Muscle layer of colon (tissue), 2 donors: ENCODE results near the gene MYO1D.

ENCODE experiments used
- H3K27ac ChIP-seq: one replicate; pipeline ENCODE4 v1.7.0; 2013; ENCODE audit warnings: low read depth, mild to moderate bottlenecking, low read length, moderate library complexity
- H3K27me3 ChIP-seq, 2 donors: one replicate each; pipeline ENCODE4 v1.7.0; 2013; ENCODE audit warnings: low read length in 2 of 2, mild to moderate bottlenecking in 2 of 2; ENCODE audit not compliant: insufficient read depth in 2 of 2, control insufficient read depth in 1 of 2
- H3K36me3 ChIP-seq: one replicate; pipeline ENCODE4 v1.7.0; 2013; ENCODE audit warnings: mild to moderate bottlenecking, low read length; ENCODE audit not compliant: insufficient read depth
- H3K4me1 ChIP-seq: one replicate; pipeline ENCODE4 v1.7.0; 2013; ENCODE audit warnings: mild to moderate bottlenecking, low read length; ENCODE audit not compliant: insufficient read depth
- H3K4me3 ChIP-seq, 2 donors: one replicate each; pipeline ENCODE4 v1.7.0; 2013; ENCODE audit warnings: low read length in 2 of 2, low read depth in 1 of 2, mild to moderate bottlenecking in 1 of 2, moderate library complexity in 1 of 2
- H3K9ac ChIP-seq: one replicate; pipeline ENCODE4 v1.7.0; 2013; ENCODE audit warnings: low read length
- H3K9me3 ChIP-seq: one replicate; pipeline ENCODE4 v1.7.0; 2013; ENCODE audit warnings: mild to moderate bottlenecking, low read length
- donor health status: abdominal sarcoma.
- donor health status: Adenocarcinoma of cecum.

Gene MYO1D

GRCh38 chr17:32492648-32493289 is 384.2 kb downstream of the MYO1D start:
- Histone ChIP-seq H3K36me3 (no peaks in the 10 kb centered on the region), H3K4me1 (peaks cover 6% of the 10 kb centered on the region), H3K9me3 (no peaks in the 10 kb centered on the region), H3K4me3 (no peak overlapping the region), H3K27ac (no peak overlapping the region), H3K27me3 (no peaks in the 10 kb centered on the region), H3K9ac (no peak overlapping the region)

DNA sequence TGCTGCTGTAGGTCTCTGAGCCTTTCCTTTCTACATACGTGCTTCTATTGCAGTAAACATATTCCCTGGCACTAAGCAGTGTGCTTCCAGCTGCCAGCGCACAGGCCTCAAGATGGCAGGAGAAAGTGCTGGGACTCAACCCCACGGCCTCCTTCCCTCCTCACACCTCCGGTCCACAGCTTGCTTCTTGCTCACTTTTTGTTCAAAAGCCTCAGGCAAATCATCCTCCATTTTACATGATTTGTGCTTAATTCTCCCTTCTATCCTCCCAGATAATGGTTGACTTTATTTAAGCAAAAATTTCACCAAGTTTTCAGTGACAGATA is 384.7 kb downstream of the MYO1D start:
- Histone ChIP-seq H3K4me3 (no peak overlapping the region), H3K4me1 (peaks cover 6% of the 10 kb centered on the region), H3K27me3 (no peaks in the 10 kb centered on the region), H3K36me3 (no peaks in the 10 kb centered on the region), H3K9ac (no peak overlapping the region), H3K27ac (no peak overlapping the region), H3K9me3 (no peaks in the 10 kb centered on the region)

GRCh38 chr17:32491371-32492263 is 385.3 kb downstream of the MYO1D start:
- Histone ChIP-seq H3K9ac (no peak overlapping the region), H3K27me3 (no peaks in the 10 kb centered on the region), H3K9me3 (no peaks in the 10 kb centered on the region), H3K4me3 (no peak overlapping the region), H3K36me3 (no peaks in the 10 kb centered on the region), H3K27ac (no peak overlapping the region), H3K4me1 (peaks cover 6% of the 10 kb centered on the region)

DNA sequence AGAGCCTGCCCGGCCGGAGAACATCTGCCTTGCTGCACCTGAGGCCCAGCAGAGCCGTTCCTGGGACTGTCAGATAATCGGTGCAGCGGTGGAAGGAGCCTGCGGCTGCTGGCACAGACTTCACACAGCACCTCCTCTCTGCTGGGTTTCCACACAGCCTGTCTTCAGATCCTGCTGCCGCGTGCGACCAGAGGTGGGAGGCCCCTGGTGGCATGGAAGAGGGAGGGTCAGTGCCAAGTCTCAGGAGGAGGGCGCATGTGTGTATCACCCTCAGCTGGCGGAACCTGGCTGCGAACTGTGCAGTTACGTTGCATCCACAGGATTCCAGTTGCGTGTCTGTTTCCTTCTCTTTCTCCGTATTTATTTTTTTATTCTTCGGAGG is 386.8 kb downstream of the MYO1D start:
- no peak overlapping the region for H3K27ac ChIP-seq
- no peak overlapping the region for H3K4me3 ChIP-seq
- no peak overlapping the region for H3K9ac ChIP-seq
- H3K4me1 ChIP-seq: peaks cover 11% of the 10 kb centered on the region
- no peaks in the 10 kb centered on the region for H3K36me3 ChIP-seq
- no peaks in the 10 kb centered on the region for H3K27me3 ChIP-seq
- no peaks in the 10 kb centered on the region for H3K9me3 ChIP-seq

DNA sequence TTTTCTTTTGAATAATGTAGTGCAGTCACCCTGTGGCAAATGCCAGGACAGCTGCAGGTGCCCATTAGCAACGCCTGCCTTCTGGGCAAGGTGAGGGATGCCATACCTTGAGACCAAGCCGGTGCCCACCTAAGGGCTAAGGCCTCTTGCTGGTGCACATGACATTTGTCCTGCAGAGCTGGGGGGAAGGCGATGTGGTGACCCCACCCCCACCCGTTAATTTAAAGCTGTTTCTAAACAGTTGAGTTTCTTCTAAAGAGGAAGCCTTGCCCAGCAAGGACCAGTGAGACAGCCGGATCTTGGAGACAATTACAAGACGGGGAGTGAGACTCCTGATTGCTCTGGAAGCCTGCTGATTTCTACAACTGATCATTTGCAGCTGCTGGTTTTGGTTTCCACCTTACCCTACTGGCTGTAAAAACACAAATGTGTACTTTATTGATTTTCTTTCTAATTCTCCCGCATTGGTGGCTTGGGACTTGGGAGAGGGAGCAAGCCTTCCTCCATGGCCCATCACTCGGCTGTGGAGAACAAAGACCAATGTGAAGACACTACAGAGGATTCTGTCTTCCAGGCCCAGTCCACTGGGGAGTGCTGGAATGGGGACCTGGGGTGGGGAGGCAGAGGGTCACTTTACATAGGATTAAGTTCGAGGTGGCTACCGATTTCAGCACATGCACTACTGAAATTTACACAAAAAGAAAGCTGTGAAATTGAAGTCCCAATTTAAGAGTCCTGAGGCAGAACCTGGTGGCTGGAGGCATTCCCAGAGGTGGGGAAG is 387.4 kb downstream of the MYO1D start:
- H3K4me3 ChIP-seq: no peak overlapping the region
- H3K9ac ChIP-seq: no peak overlapping the region
- H3K27me3 ChIP-seq: no peaks in the 10 kb centered on the region
- H3K4me1 ChIP-seq: peaks cover 8% of the 10 kb centered on the region
- no peaks in the 10 kb centered on the region for H3K9me3 ChIP-seq
- H3K27ac ChIP-seq: no peak overlapping the region
- H3K36me3 ChIP-seq: no peaks in the 10 kb centered on the region

DNA sequence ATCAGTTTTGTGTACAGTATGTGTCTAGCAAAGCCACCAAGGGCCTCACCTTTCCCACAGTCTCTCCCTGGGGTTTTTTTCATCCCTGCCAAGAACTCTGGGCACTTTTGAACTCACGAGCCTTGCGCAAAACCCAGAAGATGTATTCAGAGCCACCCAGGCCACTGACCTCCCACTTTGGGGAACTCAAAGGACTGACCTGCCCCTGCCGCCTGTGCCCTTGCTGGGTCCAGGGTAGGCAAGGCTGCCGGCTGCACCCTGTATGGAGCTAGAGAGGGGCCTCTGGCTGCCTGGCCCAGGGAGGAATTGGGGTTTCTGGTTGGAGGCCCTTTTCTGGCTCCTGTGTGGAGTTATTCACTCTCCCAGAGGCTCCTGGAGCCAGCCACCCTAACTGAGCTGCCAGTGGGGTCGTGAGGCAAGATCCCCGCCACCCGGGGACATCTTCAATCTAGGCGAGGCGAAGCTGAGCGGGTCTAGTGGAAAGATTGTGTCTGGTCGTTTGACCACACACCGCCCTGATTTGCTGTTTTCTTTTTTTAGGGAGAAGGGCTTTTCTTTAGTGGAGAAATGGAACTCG is 388.2 kb downstream of the MYO1D start:
- Histone ChIP-seq H3K4me3 (no peak overlapping the region), H3K9me3 (no peaks in the 10 kb centered on the region), H3K4me1 (peaks cover 14% of the 10 kb centered on the region), H3K27ac (no peak overlapping the region), H3K36me3 (no peaks in the 10 kb centered on the region), H3K27me3 (no peaks in the 10 kb centered on the region), H3K9ac (no peak overlapping the region)

DNA sequence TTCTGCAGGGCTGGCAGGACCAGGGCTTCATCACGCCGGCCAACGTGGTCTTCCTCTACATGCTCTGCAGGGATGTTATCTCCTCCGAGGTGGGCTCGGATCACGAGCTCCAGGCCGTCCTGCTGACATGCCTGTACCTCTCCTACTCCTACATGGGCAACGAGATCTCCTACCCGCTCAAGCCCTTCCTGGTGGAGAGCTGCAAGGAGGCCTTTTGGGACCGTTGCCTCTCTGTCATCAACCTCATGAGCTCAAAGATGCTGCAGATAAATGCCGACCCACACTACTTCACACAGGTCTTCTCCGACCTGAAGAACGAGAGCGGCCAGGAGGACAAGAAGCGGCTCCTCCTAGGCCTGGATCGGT is 388.8 kb downstream of the MYO1D start:
- H3K9ac ChIP-seq: no peak overlapping the region
- peaks cover 19% of the 10 kb centered on the region for H3K4me1 ChIP-seq
- no peak overlapping the region for H3K27ac ChIP-seq
- no peak overlapping the region for H3K4me3 ChIP-seq
- no peaks in the 10 kb centered on the region for H3K9me3 ChIP-seq
- no peaks in the 10 kb centered on the region for H3K27me3 ChIP-seq
- no peaks in the 10 kb centered on the region for H3K36me3 ChIP-seq

GRCh38 chr17:32487473-32488176 is 389.3 kb downstream of the MYO1D start:
- no peaks in the 10 kb centered on the region for H3K27me3 ChIP-seq
- peaks cover 19% of the 10 kb centered on the region for H3K4me1 ChIP-seq
- H3K9me3 ChIP-seq: no peaks in the 10 kb centered on the region
- no peak overlapping the region for H3K27ac ChIP-seq
- no peaks in the 10 kb centered on the region for H3K36me3 ChIP-seq
- H3K9ac ChIP-seq: no peak overlapping the region
- H3K4me3 ChIP-seq: peak overlapping the region; percentile 31 to 58

DNA sequence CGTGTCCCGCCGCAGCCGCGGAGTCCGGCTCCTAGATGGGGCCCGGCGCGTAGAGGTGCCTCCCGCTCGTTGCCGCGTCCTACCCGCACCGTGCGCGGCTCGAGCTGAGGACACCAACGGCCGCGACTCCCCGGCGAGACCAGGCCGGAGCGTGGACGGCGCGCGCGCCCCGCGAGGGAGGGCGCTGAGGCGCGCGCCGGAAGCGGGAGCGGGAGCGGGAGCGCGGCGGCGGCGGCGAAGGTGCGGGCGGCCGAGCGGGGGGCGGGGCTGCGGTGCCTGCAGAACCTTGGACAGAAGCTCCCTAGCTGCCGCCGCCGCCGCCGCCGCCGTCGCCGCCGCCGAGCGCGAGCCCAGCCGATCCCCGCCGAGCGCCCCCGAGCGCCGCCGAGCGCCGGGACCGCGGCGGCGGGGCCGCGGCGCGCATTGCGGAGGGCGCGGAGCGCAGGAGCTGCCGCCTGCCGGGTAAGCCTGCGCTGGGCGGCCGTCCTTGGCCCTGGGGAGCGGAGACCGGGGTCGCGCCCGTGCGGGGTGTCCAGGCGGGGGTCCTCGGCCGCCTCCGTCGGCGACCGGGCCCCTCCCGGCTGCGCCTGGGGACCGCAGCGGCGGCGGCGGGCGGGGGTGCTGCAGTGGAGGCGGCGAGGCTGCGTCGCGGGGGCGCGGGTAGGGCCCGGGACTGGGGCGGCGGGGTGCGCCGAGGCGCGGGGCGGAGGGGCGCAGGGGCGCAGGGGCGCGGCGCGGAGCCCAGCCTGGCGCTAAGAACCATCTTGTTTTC is 390.0 kb downstream of the MYO1D start, which contains the start of gene CDK5R1:
Gene CDK5R1, plus strand, starts transcription at position 293 of the 772 bp plus-strand sequence. CDS start 628 bp downstream, outside the sequence.
- peaks cover 19% of the 10 kb centered on the region for H3K4me1 ChIP-seq
- peaks cover 7% of the 10 kb centered on the region for H3K36me3 ChIP-seq
- no peak within 1 kb of the TSS for H3K27ac ChIP-seq

DNA sequence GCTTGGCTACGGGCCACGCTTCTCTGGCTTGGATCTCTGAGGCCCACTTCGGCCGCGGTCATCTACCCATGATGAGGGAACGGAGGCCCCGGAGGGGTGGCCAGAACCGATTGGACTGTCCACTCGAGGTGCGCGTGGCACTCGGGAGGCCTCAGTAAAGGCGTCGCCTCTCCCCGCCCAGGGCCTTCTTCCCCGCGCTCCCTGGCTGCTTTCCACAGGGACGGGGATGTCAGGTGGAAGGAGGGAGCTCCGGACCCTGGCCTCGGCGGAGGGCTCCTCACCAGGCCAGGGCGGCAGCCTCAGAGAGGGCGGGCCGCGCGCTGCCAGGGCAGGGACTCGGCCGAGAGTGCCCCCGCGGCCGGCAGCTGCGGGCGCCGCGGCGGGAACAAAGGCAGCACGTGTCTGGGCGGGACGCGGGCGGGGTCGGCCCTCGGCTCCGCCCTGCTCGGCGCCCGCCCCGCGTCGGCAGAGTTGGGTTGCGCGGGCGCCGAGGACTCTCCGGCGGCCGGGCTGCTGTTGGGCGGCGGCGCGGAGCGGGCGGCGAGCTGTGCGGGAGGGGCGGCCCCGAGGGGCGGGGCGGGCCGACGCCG is 390.7 kb downstream of the MYO1D start:
- Histone ChIP-seq H3K9ac (no peak overlapping the region), H3K36me3 (peaks cover 14% of the 10 kb centered on the region), H3K4me3 (peak overlapping the region; percentile 35 to 41), H3K4me1 (peaks cover 19% of the 10 kb centered on the region), H3K27ac (no peak overlapping the region), H3K9me3 (no peaks in the 10 kb centered on the region), H3K27me3 (no peaks in the 10 kb centered on the region)

More for the DNA sequence above, 390.0 kb downstream of the MYO1D start, which contains the start of gene CDK5R1:
- no peaks in the 10 kb centered on the region for H3K9me3 ChIP-seq
- H3K4me3 ChIP-seq: peak within 1 kb of the TSS; percentile 41 to 58
- no peaks in the 10 kb centered on the region for H3K27me3 ChIP-seq
- H3K9ac ChIP-seq: no peak within 1 kb of the TSS
